Fibroblast of lung (primary cell): Measurements from ENCODE around the gene MTSS2. TPM values are rescaled to one million over a fixed set of nuclear protein-coding genes. Genes with fewer than 3 reads are reported as not detected.

ENCODE experiments used
- DNase-seq, 2 donors: peaks; one replicate each; pipeline versions ENCODE4 v3.0.0 to v3.0.0-alpha.2; 2010; ENCODE audit warnings: low read depth in 2 of 2
- H2AFZ ChIP-seq: 2 replicates; pipeline ENCODE4 v1.5.1; 2012; ENCODE audit warnings: low read length, control low read depth, inconsistent platforms
- H3K27ac ChIP-seq: 2 replicates; pipeline ENCODE4 v1.5.1; 2011; ENCODE audit warnings: low read length, control low read depth; ENCODE audit not compliant: insufficient read depth
- H3K27me3 ChIP-seq: 2 replicates; pipeline ENCODE4 v1.5.1; 2011; ENCODE audit warnings: mild to moderate bottlenecking, low read length; ENCODE audit not compliant: control insufficient read depth, insufficient read depth
- H3K36me3 ChIP-seq: 2 replicates; pipeline ENCODE4 v1.5.1; 2011; ENCODE audit warnings: low read length; ENCODE audit not compliant: control insufficient read depth, insufficient read depth
- H3K4me1 ChIP-seq: 2 replicates; pipeline ENCODE4 v1.5.1; 2011; ENCODE audit warnings: low read length; ENCODE audit not compliant: control insufficient read depth, insufficient read depth; ENCODE audit errors: extremely low read depth
- H3K4me2 ChIP-seq: 2 replicates; pipeline ENCODE4 v1.5.1; 2011; ENCODE audit warnings: low read length, control low read depth; ENCODE audit not compliant: insufficient read depth; ENCODE audit errors: extremely low read depth
- H3K4me3 ChIP-seq, 4 experiments: fragments of 200-600 bp in 1 of 4; sonication (generic) in 1 of 4; replicated peaks in 1 of 4; 2 replicates each; pipeline ENCODE4 v1.5.1; 2011 to 2016; ENCODE audit warnings: low read length in 4 of 4, low read depth in 3 of 4, mild to moderate bottlenecking in 3 of 4, control low read depth in 2 of 4, inconsistent platforms in 1 of 4, mixed read lengths in 1 of 4; ENCODE audit not compliant: insufficient read depth in 1 of 4; ENCODE audit errors: control extremely low read depth in 1 of 4
- H3K79me2 ChIP-seq: 2 replicates; pipeline ENCODE4 v1.5.1; 2012; ENCODE audit warnings: mild to moderate bottlenecking, low read length, inconsistent platforms; ENCODE audit not compliant: control insufficient read depth, insufficient read depth
- H3K9ac ChIP-seq: 2 replicates; pipeline ENCODE4 v1.5.1; 2011; ENCODE audit warnings: mild to moderate bottlenecking, low read length, control low read depth; ENCODE audit not compliant: insufficient read depth
- H3K9me3 ChIP-seq: 2 replicates; pipeline ENCODE4 v1.5.1; 2012; ENCODE audit warnings: low read depth, low read length; ENCODE audit not compliant: control insufficient read depth, insufficient read depth
- H4K20me1 ChIP-seq: 2 replicates; pipeline ENCODE4 v1.5.1; 2011; ENCODE audit warnings: low read length; ENCODE audit not compliant: control insufficient read depth, insufficient read depth; ENCODE audit errors: extremely low read depth
- CTCF ChIP-seq, 2 donors: IDR thresholded peaks in 1 of 2; conservative IDR thresholded peaks in 1 of 2; 1 replicate in 1 of 2; 2 replicates in 1 of 2; pipeline ENCODE4 v1.5.1; 2011 to 2012; ENCODE audit warnings: low read length in 2 of 2, control low read depth in 1 of 2, inconsistent platforms in 1 of 2, low read depth in 1 of 2, mild to moderate bottlenecking in 1 of 2
- EZH2 ChIP-seq: IDR thresholded peaks from 2 replicates; pipeline ENCODE4 v1.5.1; 2012; ENCODE audit warnings: low read length, control low read depth, mild to moderate bottlenecking; ENCODE audit errors: missing control alignments
- polyA plus RNA-seq, 2 donors: library from polyadenylated mRNA; depleted of rRNA in 1 of 2; stranded (reverse) in 1 of 2; unstranded in 1 of 2; fragments of >200 nt; gene quantifications; 2 replicates each; pipeline ENCODE4 v1.2.1, GENCODE V29; 2011 to 2012; ENCODE audit warnings: missing spikeins in 1 of 2
- total RNA-seq: library from RNA; depleted of rRNA; stranded (reverse); fragments of >200 nt; gene quantifications from 2 replicates; pipeline ENCODE4 v1.2.1, GENCODE V29; 2014

Gene MTSS2
- total and polyA plus RNA-seq, 2 donors (not counting 1 experiment from before 2014, with no cell fraction given): 126 to 131 TPM

GRCh38 chr16:70680495-70681381, 5.1 kb downstream of the MTSS2 start:
- peak overlapping the region in 2 of 4 experiments; percentile 12 to 96 for H3K4me3 ChIP-seq
- no peaks in the 10 kb centered on the region for H4K20me1 ChIP-seq
- peaks cover 32% of the 10 kb centered on the region for H3K4me1 ChIP-seq
- no peaks in the 10 kb centered on the region for H3K27me3 ChIP-seq
- DNase-seq: no peak
- peak overlapping the region; percentile 78 for H3K27ac ChIP-seq
- H3K9ac ChIP-seq: peak overlapping the region; percentile 62
- H3K4me2 ChIP-seq: peak overlapping the region; percentile 54
- no peak overlapping the region for H2AFZ ChIP-seq
- peaks cover 86% of the 10 kb centered on the region for H3K79me2 ChIP-seq
- no peak for TF ChIP-seq CTCF (conservative IDR thresholded peaks at IDR 0.05 in 1 of 2, IDR thresholded peaks at IDR 0.05 in 1 of 2; ENCODE audit: low read depth in 1 of 2, low read length in 2 of 2)
- no peak for TF ChIP-seq EZH2
- H3K9me3 ChIP-seq: no peaks in the 10 kb centered on the region
- H3K36me3 ChIP-seq: peaks cover 50% of the 10 kb centered on the region

- Histone ChIP-seq H3K27me3 (no peaks in the 10 kb centered on the region), H3K4me3 (peak overlapping the region in 2 of 4 experiments; percentile 12 to 37), H4K20me1 (no peaks in the 10 kb centered on the region), H3K27ac (peak overlapping the region; percentile 50), H3K4me1 (peaks cover 32% of the 10 kb centered on the region), H3K4me2 (peak overlapping the region; percentile 3), H2AFZ (no peak overlapping the region), H3K9ac (peak overlapping the region; percentile 57), H3K9me3 (no peaks in the 10 kb centered on the region), H3K36me3 (peaks cover 53% of the 10 kb centered on the region), H3K79me2 (peaks cover 80% of the 10 kb centered on the region)
- DNase-seq: no peak
- TF ChIP-seq CTCF (conservative IDR thresholded peaks at IDR 0.05 in 1 of 2, IDR thresholded peaks at IDR 0.05 in 1 of 2; ENCODE audit: low read depth in 1 of 2, low read length in 2 of 2): peak in 1 of 2 donors; percentile 14
- no peak for TF ChIP-seq EZH2
Observed at GRCh38 chr16:70679671-70680494, 6.0 kb downstream of the MTSS2 start.
